HG03442 (cell line): ENCODE measurements around the gene PPP1R2C.

Experiments used
- ATAC-seq: cut with Tn5 transposase; IDR thresholded peaks from one replicate; pipeline ENCODE4 v1.9.1; 2021; ENCODE audit warnings: mild to moderate bottlenecking, moderate library complexity; ENCODE audit not compliant: unreplicated experiment

PPP1R2C gene

DNA sequence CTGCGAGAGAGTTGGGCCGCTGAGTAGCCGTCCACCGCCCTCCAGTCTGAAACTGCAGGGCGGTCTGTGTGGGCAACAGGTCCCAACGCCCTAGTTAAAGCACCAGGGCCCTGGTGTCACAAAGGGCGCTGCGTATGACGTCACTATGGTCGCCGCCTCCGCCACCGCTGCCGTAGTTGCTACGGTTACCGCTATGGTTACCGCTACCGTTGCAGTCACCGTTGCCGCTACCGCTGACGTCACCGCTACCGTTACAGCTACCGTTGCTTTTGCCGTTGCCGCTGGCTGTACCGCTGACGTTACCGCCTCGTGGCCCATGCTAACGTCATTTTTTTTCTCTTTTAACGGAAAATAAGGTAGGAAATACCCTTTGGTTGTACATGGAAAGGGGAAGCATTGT is at the start of gene PPP1R2C:
Gene PPP1R2C (minus strand): TSS at position 68 of the 400 bp plus-strand sequence. CDS start 84 bp downstream, outside the sequence.
- ATAC-seq, result no peak

DNA sequence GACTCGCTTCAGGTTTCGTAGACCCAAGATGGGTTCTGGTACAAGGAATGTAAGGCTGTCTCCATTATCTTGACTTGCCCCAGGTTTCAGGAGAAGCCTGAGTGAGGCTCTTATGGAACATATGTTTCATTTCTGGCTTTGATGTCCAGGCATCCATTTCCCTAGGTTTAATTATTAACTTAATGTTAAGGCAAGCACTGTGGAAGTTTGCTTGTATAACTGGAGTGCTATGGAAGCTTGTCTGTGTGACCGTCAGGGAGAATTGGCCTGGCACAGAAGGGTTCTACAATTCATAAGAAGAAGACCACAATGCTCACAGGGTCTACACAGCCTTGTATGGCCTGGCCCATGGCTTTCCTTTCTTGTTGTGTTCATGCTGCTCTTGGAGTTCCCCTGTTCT is 47.2 kb upstream of the PPP1R2C start:
- no peak for ATAC-seq

DNA sequence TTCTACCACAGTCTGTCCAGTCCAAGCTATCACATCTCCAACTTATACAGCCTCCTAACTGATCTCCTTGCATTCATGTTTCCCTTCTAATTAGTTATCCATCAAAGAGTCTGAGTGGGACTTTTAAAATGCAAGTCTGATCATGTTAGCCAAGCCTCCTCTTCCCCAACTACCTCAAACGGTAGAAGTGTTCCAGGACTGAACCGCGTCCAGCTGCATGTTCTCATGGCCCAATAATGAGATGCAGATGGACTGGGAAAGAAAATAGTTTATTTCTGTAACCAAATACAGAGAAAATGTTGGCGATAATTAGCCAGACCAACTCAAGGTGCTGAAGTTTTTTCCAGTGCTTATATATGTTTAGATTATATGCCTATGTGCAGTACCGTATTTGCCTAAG is 46.6 kb upstream of the PPP1R2C start:
- no peak for ATAC-seq

DNA sequence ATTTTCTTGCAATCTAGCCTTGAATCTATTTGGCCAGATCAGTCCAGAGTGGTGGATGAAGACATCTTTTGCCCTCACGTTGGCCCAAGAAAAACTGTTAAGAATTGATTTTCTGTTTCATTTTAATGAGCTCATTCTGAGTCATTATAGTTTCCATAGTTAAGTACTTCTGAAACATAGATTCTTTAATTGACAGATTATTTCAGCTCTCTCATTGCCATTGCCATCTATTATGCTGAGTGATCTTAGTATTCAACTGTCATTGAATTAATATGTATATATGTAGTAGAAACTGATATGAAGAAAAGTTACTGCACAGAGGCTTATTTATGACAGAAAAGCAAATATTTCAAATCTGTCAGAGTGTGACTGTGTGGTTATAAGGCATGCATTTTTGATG is 45.5 kb upstream of the PPP1R2C start:
- ATAC-seq, result no peak

DNA sequence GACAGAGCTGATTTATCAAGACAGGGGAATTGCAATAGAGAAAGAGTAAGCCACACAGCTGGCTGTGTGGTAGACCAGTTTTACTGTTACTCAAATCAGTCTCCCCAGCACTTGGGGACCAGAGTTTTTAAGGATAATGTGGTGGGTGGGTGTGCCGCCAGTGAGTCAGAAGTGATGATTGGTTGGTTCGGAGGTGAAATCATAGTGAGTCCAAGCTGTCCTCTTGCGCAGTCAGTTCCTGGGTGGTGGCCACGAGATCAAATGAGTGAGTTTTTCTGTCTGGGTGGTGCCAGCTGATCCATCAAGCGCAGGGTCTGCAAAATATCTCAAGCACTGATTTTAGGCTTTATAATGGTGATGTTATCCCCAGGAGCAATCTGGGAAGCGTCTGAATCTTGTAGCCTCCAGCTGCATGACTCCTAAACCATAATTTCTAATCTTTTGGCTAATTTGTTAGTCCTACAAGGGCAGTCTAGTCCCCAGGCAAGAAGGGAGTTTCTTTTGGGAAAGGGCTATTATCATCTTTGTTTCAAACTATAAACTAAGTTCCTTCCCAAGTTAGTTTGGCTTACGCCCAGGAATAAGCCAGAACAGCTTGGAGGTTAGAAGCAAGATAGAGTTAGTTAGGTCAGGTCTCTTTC is 44.0 kb upstream of the PPP1R2C start:
- ATAC-seq, result no peak

DNA sequence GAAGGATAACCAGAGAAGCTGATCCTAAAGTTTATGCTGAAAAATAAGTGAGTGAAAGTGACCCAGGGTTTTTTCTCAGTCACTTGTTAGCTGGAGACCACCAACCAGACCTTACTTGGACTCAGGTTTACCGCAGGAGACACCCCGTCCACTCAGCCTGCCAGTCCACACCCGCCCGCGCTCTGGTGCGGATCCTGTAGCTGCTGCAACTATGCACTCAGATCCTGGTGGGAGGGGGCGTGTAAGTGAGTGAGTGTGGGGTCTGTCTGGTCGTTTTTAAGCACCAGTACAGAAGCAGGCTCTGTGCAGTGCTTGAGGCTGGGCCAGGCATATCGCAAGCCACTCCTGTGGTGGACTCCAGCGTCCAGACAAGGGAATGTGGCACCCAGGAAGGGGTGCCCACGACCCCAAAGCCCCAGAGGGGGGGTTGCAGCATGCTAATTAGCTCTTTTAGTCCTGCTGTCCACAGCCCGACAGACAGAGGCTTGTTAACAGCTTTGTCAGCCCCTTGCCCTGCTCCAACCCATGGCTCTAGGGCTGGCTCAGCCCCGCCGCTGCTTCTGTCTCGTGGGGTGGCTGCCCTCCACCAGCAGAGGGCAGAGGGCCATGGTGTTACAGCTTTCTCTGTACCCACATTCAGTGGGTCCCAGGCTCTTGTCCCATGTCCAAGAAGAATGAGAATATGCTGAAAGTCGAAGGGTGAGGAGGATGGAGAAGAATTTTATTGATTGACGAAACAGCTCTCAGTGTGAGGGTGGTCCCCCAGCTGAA is 40.4 kb upstream of the PPP1R2C start:
- ATAC-seq, result no peak

DNA sequence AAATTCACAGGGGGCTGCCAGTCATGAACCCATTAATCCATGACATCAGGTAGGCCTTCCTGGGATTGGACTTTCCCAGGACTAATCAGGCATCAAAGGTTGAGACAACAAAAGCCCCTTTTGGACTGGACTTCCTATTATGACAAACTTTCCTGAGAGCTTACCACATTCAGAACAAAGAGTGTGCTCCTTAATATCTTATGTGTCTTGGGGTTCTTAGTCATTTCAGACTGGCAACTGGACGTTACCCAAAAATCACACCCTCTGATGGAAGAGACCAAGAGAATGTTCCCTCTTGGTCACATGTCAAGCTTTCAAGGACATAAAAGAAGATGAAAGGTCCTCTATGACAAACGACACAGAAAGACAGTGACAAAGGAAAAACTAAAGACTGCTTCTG is 31.6 kb upstream of the PPP1R2C start:
- ATAC-seq, result no peak

DNA sequence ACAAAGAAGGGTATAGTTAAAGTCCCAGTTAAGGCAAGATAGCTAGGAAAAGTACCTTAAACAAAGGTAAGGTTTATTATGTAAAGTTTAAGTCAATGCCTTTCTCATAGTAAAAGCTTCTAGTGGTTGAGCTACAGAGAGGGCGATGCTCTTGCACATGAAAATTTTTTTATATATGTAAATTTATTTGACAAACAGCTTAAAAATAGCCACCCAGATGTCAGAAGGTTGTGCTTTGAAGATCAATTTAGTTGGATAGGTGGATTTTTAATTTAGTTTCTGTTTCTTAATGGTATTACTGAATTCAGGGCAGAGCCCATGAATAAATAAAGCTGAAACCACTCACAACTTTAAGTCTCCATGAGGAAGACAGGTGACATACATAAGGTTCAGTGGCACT is 29.4 kb upstream of the PPP1R2C start:
- no peak for ATAC-seq

DNA sequence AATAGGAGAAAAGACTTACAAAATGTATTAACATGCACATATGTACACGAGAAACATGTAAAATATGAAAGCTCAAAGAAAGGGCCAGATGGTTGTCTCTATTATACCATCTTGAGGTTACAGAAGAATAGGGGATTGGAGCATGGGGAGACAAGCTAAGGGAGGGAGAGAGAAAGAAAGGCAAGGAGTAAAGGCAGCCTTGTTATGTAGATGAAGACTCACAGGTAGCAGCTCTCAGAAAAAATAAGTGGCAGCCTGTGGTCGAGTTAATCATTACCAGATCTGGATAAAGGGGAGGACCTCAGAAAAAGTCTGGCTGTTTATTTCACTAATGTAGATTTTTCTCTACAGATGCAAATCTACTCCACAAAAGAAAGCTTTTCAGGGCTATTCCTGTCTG is 26.6 kb upstream of the PPP1R2C start:
- ATAC-seq, result no peak

DNA sequence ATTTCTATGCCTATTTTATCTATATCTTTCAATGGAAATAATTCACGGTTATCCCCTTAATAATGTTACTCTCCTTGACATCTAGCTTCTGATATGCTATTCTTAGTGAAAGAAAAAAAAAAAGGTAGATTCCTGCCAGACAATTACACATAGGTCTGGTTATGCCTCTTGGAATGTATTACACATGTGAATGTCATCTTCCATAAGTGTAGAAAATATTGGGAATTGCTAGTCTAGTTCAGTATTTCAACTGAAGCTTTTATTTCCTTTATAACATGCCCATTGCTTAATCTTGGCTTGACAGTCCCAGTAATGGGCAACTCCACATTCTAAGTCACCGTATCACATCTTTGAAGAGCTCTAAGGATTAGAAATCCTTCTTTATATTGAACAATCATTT is 25.4 kb upstream of the PPP1R2C start:
- ATAC-seq, result no peak

DNA sequence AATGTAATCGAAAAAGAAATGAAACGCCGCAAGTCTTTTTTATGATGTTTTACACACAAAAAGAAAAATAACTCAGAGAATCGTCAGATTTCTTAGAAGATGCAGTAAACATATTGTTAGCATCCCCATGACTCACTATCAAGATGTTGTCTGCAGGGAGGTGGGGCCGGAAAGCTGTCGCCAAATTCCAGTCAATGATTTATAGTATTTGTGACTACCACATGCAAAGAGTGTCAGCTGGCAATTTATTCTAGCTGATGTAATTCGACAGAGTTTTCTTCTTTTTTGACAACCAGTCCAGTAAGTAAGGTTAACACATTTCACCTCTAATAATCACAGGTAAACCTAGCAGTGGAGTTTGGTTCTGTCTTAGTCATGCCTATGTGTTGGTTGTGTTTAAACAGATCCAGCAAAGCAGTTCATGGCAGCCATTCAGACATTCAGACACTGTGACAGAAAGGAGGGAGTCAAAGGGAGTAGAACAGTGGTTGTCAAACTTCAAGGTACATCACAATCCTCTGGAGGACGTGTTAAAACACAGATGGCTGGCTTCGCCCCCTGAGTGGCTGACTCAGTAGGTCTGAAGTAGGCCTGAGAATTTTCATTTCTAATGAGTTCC is 19.8 kb upstream of the PPP1R2C start:
- ATAC-seq, result no peak

DNA sequence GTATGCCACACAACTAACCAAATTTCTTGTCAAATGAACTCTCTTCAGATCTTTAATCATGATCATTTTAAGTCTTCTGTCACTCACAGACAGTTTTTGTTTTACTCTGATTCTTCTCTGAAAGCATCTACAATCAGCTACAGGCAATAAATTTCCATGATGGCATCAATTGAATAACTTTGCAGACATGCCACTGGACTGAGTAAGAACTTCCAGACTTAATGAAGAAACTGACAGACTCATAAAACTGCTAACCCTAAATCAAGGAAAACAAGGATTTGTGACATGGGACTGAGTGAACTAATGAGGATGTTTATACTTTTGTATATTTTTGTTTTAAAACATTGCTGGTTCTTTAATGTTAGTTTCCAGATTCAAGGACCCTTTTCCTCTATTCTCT is 5.5 kb upstream of the PPP1R2C start:
- no peak for ATAC-seq

DNA sequence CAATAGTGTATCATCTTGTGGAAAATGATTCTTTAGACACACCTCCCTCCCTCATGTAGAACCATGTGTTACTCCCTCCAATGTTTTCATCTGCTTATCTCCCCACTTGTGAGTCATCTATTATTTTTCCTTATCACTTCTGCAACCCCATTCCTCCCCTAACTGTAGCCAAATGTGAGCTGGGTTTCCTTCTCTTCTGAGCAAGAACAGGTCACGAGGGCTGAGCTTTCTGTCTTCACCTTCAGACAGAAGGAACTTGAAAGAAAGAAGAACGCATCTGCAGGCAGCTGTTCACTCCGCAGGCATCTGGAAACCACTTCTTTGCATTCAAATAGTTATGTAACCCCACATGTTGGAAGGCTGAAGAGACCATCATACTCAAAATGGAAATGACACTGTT is 1.8 kb downstream of the PPP1R2C start:
- no peak for ATAC-seq

DNA sequence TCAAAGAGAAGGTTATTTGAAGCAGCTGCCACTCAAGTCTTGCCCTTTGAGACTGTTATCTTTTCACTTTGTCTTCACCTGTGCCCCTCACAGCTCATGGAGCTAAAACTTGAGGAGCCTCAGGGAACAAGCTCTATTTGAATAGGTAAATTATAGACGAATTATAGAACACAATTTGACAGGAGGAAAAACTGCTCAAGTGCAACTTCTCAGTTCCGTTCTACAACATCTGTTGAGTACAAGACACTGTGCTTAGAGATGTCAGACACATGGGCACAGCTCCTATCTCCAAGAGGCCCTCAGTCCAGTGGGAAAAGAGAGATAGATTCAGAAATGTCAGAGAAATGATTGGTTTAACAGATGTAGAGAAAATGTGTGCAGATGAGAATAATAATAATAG is 5.1 kb downstream of the PPP1R2C start:
- ATAC-seq, result no peak

DNA sequence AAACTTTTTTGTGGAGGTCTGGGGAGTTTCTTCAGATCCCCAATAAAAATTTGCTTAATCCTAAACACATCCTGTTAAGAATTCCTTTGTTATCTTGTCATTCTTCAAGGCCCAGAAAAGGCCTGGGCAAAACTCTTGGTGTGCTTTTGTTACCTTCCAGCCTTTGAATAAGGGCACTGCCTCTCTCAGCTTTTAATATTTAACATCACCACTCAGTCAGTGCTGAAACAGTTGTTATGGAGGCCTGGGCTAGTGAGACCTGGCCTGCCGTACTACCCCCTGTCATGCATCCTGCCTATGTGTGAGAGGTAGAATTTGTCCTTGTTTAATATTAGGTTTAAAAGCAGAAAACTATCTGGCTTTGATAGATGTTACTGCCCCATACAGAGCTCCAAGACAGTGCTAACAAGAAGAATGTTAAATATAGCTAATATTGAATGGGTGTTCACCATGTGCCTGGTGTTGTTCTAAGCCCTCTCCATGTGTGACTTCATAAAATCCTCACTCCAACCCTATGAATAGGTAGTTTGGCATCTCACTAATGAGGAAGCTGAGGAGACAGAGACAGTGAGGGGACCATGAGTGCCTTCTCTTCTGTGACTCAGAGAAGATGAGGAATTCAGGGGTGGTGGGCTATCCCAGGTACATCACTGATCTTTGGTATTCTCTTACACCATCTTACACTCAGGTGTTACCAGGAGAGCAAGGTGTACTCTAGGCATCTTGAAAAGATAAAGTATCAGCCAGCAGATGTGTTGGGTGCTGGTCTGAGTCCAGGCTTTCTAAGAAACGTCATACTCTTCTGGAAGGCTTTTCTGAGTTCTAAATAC is 6.2 kb downstream of the PPP1R2C start:
- ATAC-seq, result no peak

DNA sequence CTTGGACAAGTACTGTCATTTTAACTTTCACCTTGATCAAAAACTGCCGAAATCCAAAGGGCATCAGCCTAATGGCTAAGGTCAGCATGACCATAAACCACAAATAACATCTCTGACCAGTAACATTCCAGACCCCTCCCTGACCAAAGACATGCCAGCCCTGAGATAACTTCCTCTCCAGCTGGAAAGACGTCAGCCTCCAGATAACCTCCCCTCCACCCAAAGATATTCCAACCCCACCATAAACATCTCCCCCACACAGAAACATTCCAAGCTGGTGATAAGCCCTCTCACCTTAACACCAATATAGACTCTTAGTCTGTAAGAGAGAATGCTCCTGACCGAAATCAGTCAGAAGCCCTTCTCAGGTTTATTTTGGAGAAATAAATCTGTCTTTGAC is 7.4 kb downstream of the PPP1R2C start:
- ATAC-seq, result no peak

DNA sequence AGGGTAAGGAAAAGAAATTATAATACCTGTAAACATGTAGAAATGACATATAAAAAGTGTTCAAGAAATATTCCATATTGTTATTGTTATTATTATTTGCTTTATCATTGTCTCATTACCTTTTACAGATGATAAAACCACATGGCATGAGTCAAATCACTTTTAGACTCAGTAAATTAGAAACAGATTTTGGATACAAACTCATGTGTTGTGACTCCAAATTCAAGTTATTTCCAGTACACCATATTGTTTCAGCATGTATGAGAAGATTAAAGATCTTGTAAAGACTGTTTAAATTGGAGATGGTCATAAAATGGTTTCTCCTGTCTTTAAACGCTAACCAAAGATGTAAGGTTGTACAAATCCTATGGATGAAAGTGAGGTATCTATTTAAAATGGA is 18.1 kb downstream of the PPP1R2C start:
- no peak for ATAC-seq

DNA sequence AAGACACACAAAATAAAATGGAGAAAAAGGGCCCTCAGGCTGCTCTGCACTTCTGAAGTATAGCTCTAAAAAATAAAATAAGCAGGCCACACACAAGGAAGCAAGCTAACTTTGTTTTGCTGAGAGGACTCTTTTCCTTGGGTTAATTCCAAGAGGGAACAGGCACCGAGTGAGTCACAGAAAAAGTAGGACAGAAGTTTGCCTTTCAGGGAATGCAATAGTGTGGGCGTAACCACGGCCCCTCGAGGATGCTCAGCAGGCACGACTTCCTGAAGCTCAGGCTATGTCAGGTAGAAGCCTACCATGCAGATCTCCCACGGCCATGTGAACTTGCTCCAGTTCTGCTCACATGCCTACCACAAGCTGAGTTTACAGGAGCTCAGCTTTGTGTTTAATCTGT is 22.1 kb downstream of the PPP1R2C start:
- no peak for ATAC-seq

DNA sequence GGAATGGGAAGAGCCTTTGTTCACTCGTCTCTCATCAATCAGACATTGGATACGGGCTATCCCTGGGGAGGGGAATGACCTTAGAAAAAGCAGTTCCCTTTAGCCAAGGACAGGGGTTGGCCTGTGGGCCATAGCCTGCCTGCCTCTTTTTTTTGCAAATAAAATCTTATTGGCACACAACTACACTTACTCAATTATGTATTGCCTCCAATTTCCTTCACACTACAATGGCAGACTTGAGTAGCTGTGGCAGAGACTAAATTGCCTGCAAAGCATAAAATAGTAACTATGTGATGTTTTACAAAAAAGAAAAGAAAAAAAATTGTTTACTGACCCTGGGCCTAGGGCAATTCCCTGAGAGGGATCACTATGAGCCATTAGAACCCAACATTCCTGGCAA is 23.4 kb downstream of the PPP1R2C start:
- no peak for ATAC-seq

DNA sequence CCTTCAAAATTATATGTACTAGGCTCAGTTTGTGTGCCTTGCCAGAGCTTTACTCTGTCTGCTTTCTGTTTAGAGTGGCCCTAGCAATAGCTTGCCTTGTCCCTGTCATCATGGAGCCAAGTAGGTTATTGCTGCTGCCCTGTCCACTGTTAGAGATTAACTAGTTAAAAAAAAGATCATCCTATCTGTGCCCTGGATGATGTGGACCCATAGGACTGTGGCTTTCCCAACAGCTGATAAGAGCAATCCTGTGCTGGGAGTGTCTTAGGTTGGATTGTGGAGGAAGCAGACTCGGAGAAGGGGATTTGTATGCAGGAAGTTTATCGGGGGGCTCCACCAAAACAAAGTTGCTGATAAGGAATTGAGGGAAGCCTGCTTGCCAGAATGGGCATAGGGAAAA is 23.8 kb downstream of the PPP1R2C start:
- no peak for ATAC-seq

DNA sequence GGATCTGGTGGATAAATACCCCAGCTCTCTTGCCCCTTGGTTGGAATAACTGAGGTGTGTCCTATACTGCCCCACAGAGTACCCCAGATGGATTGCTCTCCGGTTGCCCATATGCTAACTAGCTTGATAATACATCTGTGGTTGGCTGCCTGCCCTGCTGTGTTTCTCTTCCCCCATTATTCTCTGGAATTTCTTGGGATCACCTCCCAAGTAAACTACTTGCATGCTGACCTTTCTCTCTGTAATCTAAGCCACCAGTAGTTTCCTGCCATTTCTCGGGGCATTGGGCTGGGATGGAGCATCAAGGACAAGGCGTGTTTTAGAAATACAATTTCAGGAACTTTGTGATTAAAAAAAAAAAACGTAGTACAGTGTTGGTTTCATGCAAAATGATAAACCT is 25.2 kb downstream of the PPP1R2C start:
- ATAC-seq, result no peak
